ENCODE measurements around the gene HMCN2.

Gene HMCN2

DNA sequence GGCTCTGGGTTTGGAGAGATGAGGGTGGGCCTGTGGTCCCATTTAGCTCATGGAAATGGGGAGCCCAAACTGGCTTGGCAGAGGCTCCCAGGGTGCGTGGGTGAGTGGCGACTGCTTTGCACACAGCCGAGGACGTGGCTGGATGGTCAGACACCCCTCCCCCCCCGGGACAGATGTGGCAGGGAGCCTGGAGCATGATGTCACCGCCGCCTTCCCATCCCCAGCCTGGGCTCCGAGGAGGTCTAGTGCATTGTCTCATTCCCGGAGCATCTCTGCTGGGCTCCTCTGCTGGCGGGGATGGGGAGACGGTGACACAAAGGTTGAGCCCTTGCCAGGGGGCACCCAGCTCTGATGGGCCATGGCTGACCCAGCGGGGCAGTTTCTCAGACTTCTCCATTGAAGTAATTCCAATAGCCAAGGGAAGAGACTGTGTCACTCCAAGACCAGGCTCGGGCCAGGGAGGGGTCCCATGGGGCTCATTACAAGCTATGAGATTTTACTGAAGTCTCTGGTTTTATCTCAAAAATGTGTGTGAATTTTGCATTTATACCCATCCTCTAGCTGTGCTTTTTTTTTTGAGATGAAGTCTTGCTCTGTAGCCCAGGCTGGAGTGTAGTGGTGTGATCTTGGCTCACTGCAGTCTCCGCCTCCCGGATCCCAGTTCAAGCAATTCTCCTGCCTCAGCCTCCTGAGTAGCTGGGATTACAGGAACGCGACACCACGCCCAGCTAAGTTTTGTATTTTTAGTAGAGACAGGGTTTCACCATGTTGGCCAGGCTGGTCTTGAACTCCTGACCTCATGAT, 36.1 kb downstream of the HMCN2 start:
- H3K4me3 ChIP-seq (ENCODE audit: low read length), result no peak overlapping the region
- DNase-seq (ENCODE audit: low read depth, low spot score), result no peak

DNA sequence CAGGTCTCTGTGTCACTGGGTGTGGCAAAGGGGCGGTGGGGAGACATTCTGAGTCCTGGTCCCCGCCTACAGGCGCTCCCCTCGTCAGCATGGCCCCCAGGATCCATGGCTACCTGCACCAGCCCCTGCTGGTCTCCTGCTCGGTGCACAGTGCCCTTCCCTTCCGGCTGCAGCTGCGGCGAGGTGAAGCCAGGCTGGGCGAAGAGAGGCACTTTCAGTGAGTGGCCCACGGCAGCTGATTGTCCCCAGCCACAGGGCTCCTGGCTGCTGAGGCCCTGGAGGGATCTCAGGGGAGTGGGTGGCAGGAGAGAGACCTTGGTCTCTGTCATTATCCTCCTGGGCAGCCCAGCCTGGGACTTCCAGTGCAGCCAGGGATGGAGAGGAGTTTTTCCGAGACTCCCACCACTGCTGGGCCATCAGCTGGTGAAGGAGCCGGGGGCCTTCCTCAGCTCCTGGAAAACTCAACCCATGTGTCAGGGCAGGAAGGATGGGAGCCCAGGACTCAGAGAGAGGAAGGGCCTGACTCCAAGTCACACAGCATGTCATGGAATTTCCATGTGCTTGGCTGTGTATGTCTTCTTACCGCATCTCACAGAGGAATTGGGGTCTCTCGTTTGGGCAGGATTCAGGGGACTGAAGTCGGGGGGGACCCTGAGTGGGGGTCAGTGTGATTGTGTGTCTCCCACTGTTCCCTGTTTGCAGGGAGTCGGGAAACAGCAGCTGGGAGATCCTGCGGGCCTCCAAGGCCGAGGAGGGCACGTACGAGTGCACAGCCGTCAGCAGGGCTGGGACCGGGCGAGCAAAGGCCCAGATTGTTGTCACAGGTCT, 37.4 kb downstream of the HMCN2 start:
- H3K4me3 ChIP-seq (ENCODE audit: low read length), result no peak overlapping the region
- no peak for DNase-seq (ENCODE audit: low read depth, low spot score)

DNA sequence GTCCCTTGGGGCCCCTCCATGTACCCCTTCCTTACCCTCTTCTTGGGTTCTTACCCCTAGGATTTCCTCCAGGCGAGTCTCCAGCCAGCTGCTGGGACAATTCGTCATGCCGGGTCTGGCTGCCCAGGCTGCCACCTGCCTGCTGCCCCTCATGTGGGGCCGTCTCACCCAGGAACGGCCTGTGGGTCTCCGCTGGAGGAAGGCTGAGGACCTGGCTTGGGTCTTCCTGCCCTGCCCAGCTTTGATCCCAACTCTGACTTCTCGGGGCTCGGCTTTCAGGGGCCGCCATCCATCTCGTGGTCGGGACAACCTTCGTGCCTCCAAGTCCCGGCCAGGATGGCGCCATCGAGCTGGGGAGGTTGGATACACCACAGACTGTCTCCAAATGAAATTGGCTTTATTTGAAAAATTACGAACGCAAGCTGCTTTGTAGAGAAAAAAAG, 38.1 kb downstream of the HMCN2 start:
- no peak overlapping the region for H3K4me3 ChIP-seq (ENCODE audit: low read length)
- DNase-seq (ENCODE audit: low read depth, low spot score), result no peak

DNA sequence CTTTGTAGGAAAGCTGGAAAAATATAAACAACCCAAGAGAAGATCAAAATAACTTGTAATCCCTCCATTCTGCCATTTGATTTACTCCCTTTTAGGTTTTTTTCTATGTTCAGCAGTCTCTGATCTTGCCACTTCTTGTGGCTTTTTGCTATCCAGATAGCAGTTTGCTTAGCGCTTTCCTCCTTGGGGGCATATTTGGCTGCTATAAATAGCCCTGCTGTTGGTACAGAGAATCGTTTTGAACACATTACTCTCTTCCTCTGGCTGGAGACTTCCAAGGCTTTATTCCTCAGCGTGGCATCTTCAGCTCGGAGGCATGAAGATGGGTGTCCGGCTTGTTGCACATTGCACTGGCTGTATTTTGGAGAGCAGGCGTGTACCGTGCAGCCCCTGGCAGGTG, 38.6 kb downstream of the HMCN2 start:
- no peak overlapping the region for H3K4me3 ChIP-seq (ENCODE audit: low read length)
- DNase-seq (ENCODE audit: low read depth, low spot score), result peak; percentile 18

DNA sequence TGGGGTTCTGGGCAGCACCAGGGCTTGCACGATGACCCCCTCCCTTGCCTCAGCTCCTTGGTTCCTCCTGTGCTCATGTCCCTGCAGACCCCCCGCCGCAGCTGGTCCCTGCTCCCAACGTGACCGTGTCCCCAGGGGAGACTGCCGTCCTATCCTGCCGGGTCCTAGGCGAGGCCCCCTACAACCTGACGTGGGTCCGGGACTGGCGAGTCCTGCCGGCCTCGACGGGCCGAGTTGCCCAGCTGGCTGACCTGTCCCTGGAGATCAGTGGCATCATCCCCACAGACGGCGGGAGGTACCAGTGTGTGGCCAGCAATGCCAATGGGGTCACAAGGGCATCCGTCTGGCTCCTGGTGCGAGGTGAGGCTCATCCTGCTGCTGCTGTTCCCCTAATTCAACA, 39.1 kb downstream of the HMCN2 start:
- no peak overlapping the region for H3K4me3 ChIP-seq (ENCODE audit: low read length)
- no peak for DNase-seq (ENCODE audit: low read depth, low spot score)

DNA sequence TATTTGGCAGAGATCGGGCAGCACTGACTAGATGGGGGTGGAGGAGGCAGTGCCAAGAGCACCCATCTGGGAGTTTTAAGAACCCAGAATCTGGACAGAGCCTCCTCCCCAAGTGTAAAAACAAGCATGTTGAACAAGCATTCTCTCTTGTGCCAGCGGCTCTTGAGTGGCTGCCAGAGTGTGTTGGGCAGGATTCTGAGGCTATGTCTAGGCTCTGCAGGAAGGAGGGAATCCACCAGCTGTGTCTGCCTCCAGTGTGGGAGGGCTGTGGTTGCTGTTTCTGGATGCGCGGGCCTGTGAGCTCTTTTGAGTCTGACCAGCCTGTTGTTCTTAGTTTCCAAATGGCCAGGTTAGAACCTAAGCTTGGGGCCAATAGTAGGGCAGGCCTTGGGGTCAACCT, 39.8 kb downstream of the HMCN2 start:
- DNase-seq (ENCODE audit: low read depth, low spot score), result no peak
- no peak overlapping the region for H3K4me3 ChIP-seq (ENCODE audit: low read length)

DNA sequence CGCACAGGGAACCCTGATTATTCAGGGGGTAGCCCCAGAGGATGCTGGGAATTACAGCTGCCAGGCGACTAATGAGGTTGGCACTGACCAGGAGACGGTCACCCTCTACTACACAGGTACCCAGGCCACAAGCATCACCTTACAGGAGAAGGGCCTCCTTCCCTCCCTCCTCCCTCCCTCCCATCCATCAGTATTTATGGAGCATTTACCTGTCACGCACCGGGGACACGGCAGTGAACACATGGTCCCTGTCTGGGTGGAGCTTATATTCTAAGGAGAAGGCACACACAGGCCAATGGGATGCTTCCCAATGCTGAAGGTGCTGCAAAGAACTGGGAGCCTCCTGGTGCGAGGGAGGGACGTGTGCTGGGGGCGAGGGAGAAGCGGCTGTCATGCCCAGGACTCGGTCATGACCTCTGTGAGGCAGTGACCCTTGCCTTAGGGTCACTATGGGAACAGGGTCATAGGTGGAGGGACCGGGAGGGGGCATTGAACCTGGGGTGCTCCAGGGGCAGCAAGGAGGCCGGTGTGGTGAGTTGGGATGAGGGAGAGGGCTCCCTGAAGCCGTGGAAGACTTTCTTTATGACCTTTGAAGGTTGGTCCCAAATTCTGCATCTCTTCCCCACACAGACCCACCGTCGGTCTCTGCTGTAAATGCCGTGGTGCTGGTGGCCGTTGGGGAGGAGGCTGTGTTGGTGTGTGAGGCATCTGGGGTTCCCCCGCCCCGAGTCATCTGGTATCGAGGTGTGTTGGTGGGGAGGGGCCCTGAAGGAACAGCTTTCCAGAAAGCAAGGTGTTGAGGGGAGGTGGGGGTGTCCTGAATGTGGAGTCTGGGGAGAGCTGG, 41.5 kb downstream of the HMCN2 start:
- H3K4me3 ChIP-seq (ENCODE audit: low read length), result no peak overlapping the region
- DNase-seq (ENCODE audit: low read depth, low spot score), result no peak

DNA sequence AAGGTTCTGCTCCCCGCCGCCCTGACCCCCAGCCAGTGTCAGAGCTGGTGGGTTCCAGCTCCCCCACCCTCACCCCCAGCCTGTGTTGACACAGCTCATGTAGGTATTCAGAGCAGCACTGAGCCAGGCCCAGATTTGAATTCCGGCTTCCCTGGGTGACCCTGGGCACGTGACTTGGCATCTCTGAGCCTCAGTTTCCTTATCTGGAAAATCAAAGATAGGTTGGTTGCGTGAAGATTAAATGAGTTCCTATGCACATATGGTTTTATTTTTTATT, 42.0 kb downstream of the HMCN2 start:
- H3K4me3 ChIP-seq (ENCODE audit: low read length), result no peak overlapping the region
- no peak for DNase-seq (ENCODE audit: low read depth, low spot score)

DNA sequence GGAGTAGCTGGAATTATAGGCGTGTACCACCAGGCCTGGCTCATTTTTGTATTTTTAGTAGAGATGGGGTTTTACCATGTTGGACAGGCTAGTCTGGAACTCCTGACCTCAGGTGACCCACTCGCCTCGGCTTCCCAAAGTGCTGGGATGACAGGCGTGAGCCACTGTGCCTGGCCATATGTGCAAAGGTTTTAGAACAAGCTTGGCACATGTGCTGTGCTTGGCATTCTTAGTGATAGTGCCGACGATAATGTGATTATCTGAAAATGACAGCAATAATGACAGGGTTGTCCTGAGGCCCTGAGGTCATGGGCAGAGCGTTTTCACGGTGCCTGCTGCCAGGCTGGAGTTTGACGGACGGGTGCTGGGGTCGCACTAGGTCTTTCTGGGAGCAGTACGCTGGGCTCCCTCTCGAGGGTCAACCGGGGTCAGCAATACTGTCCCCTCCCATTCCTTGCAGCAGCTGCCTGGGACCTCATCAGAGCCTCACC, 42.6 kb downstream of the HMCN2 start:
- H3K4me3 ChIP-seq (ENCODE audit: low read length), result no peak overlapping the region
- no peak for DNase-seq (ENCODE audit: low read depth, low spot score)

DNA sequence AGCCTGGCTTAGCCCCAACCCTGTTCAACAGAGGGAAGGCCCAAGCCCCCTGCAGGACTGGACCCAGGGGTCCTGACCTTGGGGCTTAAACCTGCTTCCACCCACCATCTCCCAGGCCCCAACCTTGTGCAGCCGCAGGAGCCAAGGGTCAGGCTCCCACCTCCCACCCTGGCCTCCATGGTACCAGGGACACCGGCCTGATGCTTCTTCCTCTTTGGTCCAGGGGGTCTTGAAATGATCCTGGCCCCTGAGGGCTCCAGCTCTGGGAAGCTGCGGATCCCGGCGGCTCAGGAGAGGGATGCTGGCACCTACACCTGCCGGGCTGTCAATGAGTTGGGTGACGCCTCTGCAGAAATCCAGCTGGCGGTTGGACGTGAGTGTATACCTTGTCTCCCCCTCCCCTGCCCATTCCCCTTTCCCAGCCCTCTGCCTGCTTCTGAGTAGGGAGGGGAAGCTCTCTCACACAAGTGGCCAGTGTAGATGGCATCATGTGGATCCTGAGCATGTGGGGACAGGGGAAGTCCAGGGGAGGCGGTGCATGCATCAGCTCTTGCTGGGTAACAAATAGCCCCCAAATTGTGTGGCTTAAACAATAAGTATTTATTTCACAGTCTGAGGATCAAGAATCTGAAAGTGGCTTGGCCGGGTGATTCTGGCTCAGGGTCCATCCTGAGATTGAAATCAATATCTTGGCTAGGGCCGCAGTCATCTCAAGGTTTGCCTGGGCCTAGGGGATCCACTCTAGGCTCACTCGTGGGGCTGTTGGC, 44.3 kb downstream of the HMCN2 start:
- no peak for DNase-seq (ENCODE audit: low read depth, low spot score)
- no peak overlapping the region for H3K4me3 ChIP-seq (ENCODE audit: low read length)

DNA sequence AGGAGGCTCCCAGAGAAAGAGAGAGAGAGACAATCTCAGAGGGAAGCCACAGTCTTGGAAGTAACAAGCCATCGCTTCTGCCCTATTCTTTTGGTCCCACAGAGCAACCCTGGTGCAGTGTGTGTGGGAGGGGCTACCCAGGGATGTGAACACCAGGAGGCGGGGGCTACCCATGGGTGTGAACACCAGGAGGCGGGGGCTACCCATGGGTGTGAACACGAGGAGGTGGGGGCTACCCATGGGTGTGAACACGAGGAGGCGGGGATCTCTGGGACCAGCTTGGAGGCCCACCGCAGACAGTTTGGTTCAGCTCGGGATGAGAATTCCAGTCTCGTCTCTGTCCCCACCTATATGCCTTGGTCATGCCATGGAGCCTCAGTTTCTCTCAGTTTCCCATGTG, 44.9 kb downstream of the HMCN2 start:
- no peak overlapping the region for H3K4me3 ChIP-seq (ENCODE audit: low read length)
- DNase-seq (ENCODE audit: low read depth, low spot score), result no peak

DNA sequence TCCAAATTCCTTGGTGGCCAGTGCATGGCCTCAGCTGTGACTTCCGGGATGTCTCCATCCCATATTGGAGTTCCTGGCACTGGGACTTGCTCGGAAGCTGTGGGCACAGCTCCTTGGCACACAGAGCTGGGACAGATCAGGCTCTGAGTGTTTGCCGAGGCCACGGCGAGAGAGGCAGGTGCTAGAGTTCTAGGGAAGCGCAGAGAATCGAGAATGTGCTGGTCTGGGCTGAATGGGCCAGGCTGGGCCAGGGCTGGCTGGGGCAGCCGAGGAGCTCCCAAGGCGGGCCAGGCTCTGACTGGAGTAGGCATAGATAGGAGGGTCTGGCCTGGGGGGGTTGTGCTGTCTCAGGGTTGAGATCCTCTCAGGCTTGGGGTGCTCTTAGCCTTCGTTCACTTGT, 45.4 kb downstream of the HMCN2 start:
- no peak for DNase-seq (ENCODE audit: low read depth, low spot score)
- H3K4me3 ChIP-seq (ENCODE audit: low read length), result no peak overlapping the region

DNA sequence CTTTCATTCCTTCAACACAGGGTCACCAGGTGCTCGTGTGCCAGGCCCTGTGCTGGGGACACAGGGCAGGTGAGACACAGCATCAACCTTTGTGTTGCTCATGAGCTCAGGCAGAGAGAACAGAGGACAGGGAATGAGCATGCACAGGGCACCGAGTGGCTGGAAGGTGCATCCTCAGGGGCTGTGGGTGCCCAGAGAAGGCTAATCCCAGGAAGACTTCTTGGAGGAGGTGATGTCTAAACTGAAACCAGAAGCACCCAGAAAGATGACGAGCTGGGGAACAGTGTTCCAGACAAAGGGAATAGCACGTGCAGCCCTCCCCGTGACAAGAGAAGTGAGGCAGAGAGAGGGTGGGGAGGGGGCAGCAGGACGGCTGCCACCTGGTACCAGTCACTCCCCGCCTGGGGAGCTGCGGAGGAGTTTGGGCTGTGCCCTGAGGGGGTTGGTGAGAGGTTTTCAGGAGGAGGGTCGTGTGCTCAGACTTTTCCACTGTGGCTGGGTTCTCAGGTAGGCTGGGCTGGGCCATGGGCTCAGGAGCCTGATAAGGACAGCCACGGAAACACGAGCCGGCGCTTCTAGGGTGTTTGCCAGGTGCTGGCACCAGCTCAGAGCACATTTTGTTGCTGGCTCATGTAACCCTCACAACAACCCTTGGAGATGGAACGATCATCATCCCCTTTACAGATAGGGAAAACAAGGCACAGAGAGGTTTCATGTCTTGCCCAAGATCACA, 46.0 kb downstream of the HMCN2 start:
- H3K4me3 ChIP-seq (ENCODE audit: low read length), result no peak overlapping the region
- no peak for DNase-seq (ENCODE audit: low read depth, low spot score)

DNA sequence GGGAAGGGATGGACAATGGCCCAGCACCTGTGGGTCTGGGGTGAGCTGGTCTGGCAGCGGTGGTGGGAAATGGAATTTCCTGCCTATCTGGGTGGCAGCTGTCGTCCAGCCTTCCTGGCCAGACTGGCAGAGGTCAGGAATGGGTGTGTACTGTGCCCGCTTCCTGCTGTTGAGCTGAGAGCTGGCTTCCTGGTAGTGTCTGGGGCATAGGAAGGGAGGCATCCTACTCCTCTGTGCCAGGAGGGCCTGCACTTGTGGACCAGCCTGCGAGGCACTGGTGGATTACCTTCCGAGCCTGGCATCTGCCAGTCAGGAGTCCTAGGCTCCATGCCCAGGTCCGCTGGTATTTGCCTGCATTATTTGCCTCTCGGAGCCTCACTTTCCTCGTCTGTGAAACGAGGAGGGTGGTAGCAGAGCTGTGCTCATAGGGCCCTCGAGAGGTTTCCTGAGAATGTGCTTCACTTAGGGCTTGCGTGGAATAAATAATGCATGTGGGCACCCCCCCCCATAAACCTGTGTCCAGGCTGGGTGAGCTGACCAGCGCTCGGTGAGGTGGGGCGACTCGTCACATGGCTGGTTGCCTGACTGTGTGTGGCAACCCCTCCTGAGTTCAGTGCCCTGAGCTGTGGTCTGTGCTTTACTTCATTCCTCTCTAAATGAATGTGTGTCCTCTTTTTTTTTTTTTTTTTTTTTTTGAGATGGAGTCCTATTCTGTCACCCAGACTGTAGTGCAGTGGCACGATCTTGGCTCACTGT, 47.7 kb downstream of the HMCN2 start:
- no peak for DNase-seq (ENCODE audit: low read depth, low spot score)

DNA sequence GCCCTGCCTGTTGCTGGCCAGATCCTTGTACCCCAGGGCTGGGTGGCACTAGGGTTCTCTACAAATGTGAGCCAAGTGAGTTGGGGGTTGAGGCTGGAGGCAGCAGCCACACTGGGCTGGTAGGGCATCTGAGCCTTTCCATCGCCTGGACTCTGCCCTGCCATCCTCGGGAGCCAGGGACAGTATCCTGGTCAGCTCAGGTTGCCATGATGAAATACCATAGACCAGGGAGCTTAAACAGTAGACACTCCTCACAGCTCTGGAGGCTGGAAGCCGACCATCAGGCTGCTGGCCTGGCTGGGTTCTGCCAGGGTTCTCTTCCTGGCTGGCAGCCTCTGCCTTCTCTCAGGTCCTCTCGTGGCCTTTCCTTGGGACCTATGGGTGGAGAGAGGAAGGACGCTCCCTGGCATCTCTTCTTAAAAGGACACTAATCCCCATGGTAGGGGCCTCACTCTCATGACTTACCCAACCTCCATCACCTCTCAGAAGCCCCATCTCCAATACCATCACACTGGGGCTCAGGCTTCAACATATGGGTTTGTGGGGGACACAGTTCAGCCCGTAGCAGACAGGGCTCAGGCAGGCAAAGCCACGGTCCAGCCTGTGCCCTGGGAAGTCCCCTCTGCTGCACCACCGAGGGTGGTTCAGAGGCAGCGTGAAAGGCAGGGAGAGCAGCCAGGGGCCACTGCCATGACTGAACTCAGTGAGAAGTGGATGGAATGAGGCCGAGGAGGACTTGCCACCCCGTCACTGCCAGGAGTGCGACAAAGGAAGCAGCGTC, 50.1 kb downstream of the HMCN2 start:
- H3K4me3 ChIP-seq (ENCODE audit: low read length), result no peak overlapping the region
- DNase-seq (ENCODE audit: low read depth, low spot score), result no peak

More for the DNA sequence above, 47.7 kb downstream of the HMCN2 start:
- no peak overlapping the region for H3K4me3 ChIP-seq (ENCODE audit: low read length)

DNA sequence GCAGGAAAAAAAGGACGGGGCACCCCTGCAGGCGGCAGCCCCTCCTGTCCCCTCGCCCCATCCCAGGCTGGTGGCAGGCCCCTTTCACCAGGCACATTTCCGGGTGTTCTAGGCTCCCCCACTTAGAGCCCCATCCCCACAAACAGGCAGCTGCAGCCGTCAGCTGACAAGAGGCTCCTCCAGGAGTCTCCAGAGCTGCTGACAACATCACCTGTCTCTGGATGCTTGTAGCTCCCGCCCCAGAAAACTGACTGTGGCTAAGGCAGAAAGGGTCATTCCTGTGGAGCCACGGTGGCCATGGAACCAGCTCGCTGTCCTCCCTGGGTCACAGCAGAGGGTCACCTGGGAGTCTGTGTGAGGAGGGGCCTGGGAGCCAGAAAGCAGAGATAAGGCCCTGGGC, 50.9 kb downstream of the HMCN2 start:
- no peak for DNase-seq (ENCODE audit: low read depth, low spot score)

DNA sequence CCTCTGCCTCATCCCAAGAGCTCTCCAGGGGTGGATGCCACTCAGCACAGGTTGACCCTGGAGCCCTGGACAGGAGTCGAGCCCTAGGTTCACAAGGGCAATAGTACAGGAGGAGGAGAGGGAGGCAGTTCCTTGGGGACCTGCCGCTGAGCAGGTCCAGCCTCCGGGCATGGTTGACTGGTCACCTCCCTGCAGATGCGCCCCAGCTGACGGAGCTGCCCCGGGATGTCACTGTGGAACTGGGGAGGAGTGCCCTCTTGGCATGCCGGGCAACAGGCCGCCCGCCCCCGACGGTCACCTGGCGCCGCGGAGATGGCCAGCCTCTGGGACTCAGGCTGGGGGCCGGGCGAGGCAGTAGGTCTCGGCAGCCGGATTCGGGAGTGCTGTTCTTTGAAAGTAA, 53.7 kb downstream of the HMCN2 start:
- H3K4me3 ChIP-seq (ENCODE audit: low read length), result no peak overlapping the region
- no peak for DNase-seq (ENCODE audit: low read depth, low spot score)

More for the DNA sequence above, 50.9 kb downstream of the HMCN2 start:
- no peak overlapping the region for H3K4me3 ChIP-seq (ENCODE audit: low read length)

Measured in Jurkat, Clone E6-1 (cell line).